Activated naive CD8-positive, alpha-beta T cell treated with anti-CD3 and anti-CD28 coated beads, Interleukin-2, amount 50 U/mL, for 16 hours (primary cell): Measurements from ENCODE around the gene HYAL3.
"Not testable (repeated sequence)": the region's sequence is repeated elsewhere in the genome, so short reads cannot be mapped to it uniquely, and the experiment has no call there.

ENCODE experiments used
- DNase-seq: peaks from one replicate; pipeline ENCODE4 v3.0.0-alpha.2; 2020; ENCODE audit warnings: low read depth, low spot score

Gene HYAL3

DNA sequence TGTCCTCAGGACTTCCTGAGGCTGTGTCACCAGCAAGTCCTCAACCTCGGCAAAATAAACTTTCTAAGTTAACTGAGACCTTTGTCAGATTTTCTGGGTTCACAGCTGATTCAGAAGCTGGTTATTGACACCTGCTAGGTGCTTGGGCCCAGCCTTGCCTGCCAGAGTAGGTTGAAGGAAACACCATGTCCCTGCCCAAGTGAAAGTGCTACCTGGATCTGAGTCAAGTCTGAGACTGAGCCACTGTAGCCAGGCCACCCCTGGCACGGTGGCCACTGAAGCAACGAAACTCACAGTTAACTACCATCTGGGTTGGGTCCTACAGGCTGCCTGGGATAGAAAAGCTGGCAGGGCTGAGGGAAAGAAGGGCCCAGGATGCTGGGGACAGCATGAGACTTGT is 15.1 kb upstream of the HYAL3 start:
- no peak for DNase-seq

DNA sequence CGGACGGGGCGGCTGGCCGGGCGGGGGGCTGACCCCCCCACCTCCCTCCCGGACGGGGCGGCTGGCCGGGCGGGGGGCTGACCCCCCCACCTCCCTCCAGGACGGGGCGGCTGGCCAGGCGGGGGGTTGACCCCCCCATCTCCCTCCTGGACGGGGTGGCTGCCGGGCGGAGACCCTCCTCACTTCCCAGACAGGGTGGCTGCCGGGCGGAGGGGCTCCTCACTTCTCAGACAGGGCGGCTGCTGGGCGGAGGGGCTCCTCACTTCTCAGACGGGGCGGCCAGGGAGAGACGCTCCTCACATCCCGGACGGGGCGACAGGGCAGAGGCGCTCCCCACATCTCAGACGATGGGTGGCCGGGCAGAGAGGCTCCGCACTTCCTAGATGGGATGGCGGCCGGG is 12.8 kb upstream of the HYAL3 start:
- DNase-seq: not testable (repeated sequence)

- DNase-seq: no peak
Measured at GRCh38 chr3:50304601-50305000, 5.4 kb upstream of the HYAL3 start.

- no peak for DNase-seq
Measured at GRCh38 chr3:50303013-50303815, 4.0 kb upstream of the HYAL3 start, which contains the start of gene HYAL1. TSS of gene HYAL1 (minus strand) at chr3:50303574. CDS start at chr3:50302956, 618 bp downstream.

- DNase-seq: no peak
Measured at GRCh38 chr3:50302095-50303012, 3.1 kb upstream of the HYAL3 start.

- no peak for DNase-seq
Measured at GRCh38 chr3:50300681-50301254, 1.6 kb upstream of the HYAL3 start.

DNA sequence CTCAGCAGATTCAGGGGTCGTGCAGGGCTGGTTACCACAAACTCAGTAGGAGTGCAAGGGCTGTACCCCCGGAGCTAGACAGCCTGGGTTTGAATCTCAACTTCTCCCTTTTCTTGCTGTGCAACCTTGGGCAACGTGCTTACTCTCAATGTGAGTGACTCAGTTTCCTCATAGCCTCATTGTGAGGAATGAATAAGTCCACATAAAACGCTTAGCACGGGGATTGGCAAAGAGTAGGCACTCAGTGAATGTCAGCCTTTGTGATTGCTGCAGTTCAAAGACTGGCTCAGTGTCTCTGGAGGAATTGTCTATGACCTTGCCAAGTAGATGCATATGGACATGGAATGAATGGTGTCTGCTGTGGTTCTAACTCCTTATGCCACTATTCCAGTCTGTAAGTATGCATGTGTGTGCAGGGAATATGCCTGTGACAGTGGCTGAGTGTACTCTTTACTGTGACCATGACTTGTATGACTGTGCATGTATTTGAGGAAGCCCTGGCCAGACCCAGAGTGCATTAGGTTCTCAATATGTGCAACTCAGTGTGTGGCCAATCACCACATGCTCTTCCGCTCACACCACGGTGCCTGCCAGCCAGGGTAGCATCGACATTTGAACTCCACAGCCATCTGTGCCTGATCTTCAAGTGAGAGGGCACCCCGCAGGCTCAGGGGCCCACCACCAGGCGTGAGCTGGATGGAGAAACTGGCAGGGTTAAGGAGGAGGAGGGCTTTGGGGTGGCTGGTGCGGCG is 900 bp upstream of the HYAL3 start:
- no peak for DNase-seq

DNA sequence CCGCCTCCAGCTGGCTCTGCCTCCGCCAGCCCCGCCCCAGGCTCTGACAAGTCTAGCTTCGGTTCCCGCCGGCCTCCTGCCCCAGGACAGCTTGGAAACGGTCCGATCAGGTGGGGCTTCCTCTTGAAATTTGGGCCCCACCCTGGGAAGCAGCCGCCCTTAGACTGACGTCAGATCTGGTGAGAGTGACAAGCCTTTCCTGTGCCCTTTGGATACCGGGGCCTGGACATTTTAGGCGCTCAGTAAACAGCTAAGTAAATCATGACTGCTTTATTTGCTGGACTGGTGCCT is 378 bp upstream of the HYAL3 start:
- no peak for DNase-seq

- DNase-seq: no peak
Measured at GRCh38 chr3:50297896-50298725, 1.1 kb downstream of the HYAL3 start.

DNA sequence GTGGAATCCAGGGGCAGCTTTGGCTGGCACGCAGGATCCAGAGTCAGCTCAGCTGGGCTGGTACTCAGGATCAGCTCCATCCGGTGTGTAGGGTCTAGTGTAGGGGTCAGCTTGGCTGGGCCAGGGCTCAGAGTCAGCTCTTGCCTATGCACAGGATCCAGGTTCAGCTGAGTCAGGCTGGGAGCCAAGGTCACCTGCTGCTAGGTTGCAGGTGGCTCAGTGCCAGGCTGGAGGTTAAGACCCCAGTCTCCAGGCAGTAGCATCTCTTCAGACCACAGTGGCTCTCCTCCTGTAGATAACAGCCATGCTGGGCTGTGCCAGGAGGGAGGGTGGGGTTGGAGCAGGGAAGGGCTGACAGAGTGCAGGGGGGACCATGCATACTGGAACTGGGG is 1.8 kb downstream of the HYAL3 start:
- DNase-seq: no peak

DNA sequence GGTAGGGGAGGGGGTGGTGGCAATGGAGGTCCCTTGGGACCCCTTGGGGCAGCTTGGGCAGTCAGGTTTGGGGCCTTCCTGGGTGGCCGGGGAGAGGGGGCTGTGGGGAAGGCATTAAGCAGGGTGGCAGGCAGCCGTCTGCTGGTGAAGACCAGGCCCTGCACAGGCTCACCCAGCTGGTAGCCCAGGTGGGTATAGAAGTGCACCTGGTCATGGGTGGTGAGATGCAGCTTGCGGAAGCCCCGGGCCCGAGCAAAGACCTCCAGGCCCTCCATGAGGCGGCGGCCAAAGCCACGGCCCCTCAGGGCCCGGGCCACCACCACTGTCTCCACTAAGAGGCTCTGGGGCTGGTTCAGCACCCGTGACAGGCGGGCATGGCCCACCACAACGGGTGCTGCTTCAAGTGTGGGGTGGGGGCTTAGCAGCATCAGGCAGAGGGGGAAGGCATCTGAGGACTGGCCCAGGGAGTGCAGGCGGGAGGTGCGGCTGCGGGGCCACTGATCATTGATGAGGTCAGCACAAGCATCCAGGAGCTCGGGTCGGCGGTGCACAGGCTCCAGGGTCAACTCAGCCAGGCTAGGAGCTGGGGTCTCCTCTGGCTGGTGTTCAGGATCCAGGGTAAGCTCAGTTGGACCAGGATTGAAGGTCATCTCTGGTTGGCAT is 2.4 kb downstream of the HYAL3 start:
- no peak for DNase-seq

GRCh38 chr3:50295553-50296431 is 3.4 kb downstream of the HYAL3 start:
- DNase-seq: no peak

GRCh38 chr3:50294492-50295403 is 4.5 kb downstream of the HYAL3 start:
- no peak for DNase-seq

- no peak for DNase-seq
Measured at GRCh38 chr3:50294089-50294488, 5.1 kb downstream of the HYAL3 start.

DNA sequence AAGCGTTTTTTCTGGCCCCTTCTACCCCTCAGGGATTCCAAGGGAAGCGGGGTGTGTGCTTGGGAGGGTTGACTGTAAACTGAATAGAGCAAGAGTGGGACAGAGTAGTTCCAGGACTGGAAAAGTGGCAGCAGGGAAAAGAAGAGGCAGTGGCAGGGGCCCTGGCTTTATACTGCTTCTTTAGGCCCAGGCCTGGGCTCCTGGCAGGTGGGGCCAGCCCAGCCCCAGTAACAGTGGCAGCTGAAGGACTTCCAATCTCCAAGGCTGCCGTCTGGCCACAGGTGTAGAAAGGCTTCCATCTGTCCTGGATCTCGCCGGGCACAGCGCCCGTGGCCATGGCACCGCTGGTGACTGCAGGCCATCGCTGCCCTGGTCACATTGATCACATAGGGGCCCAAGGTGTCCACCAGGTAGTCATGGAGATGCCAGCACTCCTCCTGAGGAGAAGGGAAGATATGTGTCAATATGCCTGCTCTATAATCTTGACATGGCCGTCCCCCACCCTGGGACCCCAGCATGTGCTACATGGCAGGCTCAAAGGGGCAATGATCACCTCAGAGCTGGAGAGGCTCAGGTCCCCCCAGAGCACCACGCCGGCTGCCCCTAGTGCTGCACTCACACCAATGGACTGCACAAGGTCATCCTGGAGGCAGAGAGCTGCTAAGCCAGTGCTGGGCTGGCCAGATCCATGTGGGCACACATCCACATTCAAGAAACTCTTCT is 6.0 kb downstream of the HYAL3 start:
- DNase-seq: no peak

- DNase-seq: peak; percentile 89
Measured at GRCh38 chr3:50292159-50293078, 6.8 kb downstream of the HYAL3 start, which contains the start of gene IFRD2. TSS of gene IFRD2 (minus strand) at chr3:50292429. CDS start at chr3:50292274, 155 bp downstream.
